Measurements from ENCODE around the gene STARD13. TPM values are rescaled to one million over a fixed set of nuclear protein-coding genes. Genes with fewer than 3 reads are reported as not detected.

Gene STARD13
- total and polyA plus RNA-seq, 8 donors: 21.9 to 43.6 (median 24.6) TPM

GRCh38 chr13:33147832-33148231, 137.7 kb downstream of the STARD13 start:
- no peak overlapping the region for H3K27ac ChIP-seq
- peaks cover 0 to 1% of the 10 kb centered on the region in 2 donors for H3K36me3 ChIP-seq
- intact Hi-C loops (cut with DNase I): no loop called here
- no peak for TF ChIP-seq CTCF (IDR thresholded peaks at IDR 0.05)
- no peak for DNase-seq
- no peak overlapping the region for H3K4me3 ChIP-seq
- H3K4me1 ChIP-seq: no peaks in the 10 kb centered on the region
- no peak for ATAC-seq
- H3K27me3 ChIP-seq: no peaks in the 10 kb centered on the region
- H3K9me3 ChIP-seq: no peaks in the 10 kb centered on the region

GRCh38 chr13:33146843-33147611, 138.5 kb downstream of the STARD13 start:
- Histone ChIP-seq H3K36me3 (peaks cover 0 to 7% of the 10 kb centered on the region in 2 donors), H3K4me1 (no peaks in the 10 kb centered on the region), H3K27me3 (no peaks in the 10 kb centered on the region), H3K4me3 (no peak overlapping the region), H3K27ac (no peak overlapping the region), H3K9me3 (no peaks in the 10 kb centered on the region)
- ATAC-seq (no peak), DNase-seq (no peak)
- intact Hi-C loops (cut with DNase I): no loop called here
- no peak for TF ChIP-seq CTCF (IDR thresholded peaks at IDR 0.05)

GRCh38 chr13:33145667-33146066, 139.9 kb downstream of the STARD13 start:
- DNase-seq (no peak), ATAC-seq (no peak)
- Histone ChIP-seq H3K27me3 (no peaks in the 10 kb centered on the region), H3K9me3 (no peaks in the 10 kb centered on the region), H3K4me1 (no peaks in the 10 kb centered on the region), H3K27ac (no peak overlapping the region), H3K36me3 (peaks cover 0 to 18% of the 10 kb centered on the region in 2 donors), H3K4me3 (no peak overlapping the region)
- intact Hi-C loops (cut with DNase I): no loop called here
- TF ChIP-seq CTCF (IDR thresholded peaks at IDR 0.05): no peak

GRCh38 chr13:33144358-33144784, 141.2 kb downstream of the STARD13 start:
- DNase-seq (no peak), ATAC-seq (no peak)
- Histone ChIP-seq H3K27me3 (no peaks in the 10 kb centered on the region), H3K4me1 (peaks cover 0 to 2% of the 10 kb centered on the region in 2 donors), H3K27ac (no peak overlapping the region), H3K4me3 (no peak overlapping the region), H3K36me3 (peaks cover 0 to 20% of the 10 kb centered on the region in 2 donors), H3K9me3 (no peaks in the 10 kb centered on the region)
- no peak for TF ChIP-seq CTCF (IDR thresholded peaks at IDR 0.05)
- intact Hi-C loops (cut with DNase I): no loop called here

GRCh38 chr13:33139780-33140535, 145.6 kb downstream of the STARD13 start:
- ATAC-seq: no peak
- H3K36me3 ChIP-seq: peaks cover 0 to 41% of the 10 kb centered on the region in 2 donors
- intact Hi-C loops (cut with DNase I): no loop called here

More at GRCh38 chr13:33139780-33140535, 145.6 kb downstream of the STARD13 start:
- TF ChIP-seq CTCF (IDR thresholded peaks at IDR 0.05): no peak
- DNase-seq: no peak
- H3K27me3 ChIP-seq: no peaks in the 10 kb centered on the region
- no peak overlapping the region for H3K4me3 ChIP-seq
- H3K4me1 ChIP-seq: peaks cover 0 to 3% of the 10 kb centered on the region in 2 donors
- no peaks in the 10 kb centered on the region for H3K9me3 ChIP-seq
- no peak overlapping the region for H3K27ac ChIP-seq

Data from left lung (tissue), 10 donors.